Measurements from ENCODE around the gene PRICKLE3. TPM values are rescaled to one million over a fixed set of nuclear protein-coding genes. Genes with fewer than 3 reads are reported as not detected.

PRICKLE3 gene
- total and polyA plus RNA-seq, 4 donors: 7.6 to 16.3 (median 11.3) TPM

- WGBS, 2 donors: 64 to 78% methylated on average over 2 of the region's 2 CpGs
- TF ChIP-seq CTCF (IDR thresholded peaks at IDR 0.05; ENCODE audit: control extremely low read depth, extremely low read depth): no peak
- no peak overlapping the region for H3K4me3 ChIP-seq
- ATAC-seq (ENCODE audit: insufficient read depth, low FRiP score): no peak
- DNase-seq: no peak
- no peaks in the 10 kb centered on the region for H3K36me3 ChIP-seq (ENCODE audit: control insufficient read depth in 4 of 4, insufficient read depth in 4 of 4, low read length in 4 of 4)
- H3K4me1 ChIP-seq (ENCODE audit: control insufficient read depth in 5 of 5, insufficient read depth in 5 of 5, low read length in 5 of 5): no peaks in the 10 kb centered on the region
- peaks cover 0 to 6% (median under 1%) of the 10 kb centered on the region in 4 donors for H3K9me3 ChIP-seq (ENCODE audit: control insufficient read depth in 4 of 4, insufficient read depth in 3 of 4, low read length in 3 of 4)
- no peak overlapping the region for H3K9ac ChIP-seq (ENCODE audit: insufficient read depth in 1 of 2, low read length in 2 of 2)
- H3K27ac ChIP-seq (ENCODE audit: low read depth in 1 of 2, low read length in 1 of 2): no peak overlapping the region
- no peaks in the 10 kb centered on the region for H3K27me3 ChIP-seq (ENCODE audit: control insufficient read depth in 3 of 3, insufficient read depth in 3 of 3, low read length in 2 of 3)
Measured at GRCh38 chrX:49221868-49222267, 35.7 kb upstream of the PRICKLE3 start.

GRCh38 chrX:49220100-49220499 is 33.9 kb upstream of the PRICKLE3 start:
- Histone ChIP-seq H3K27me3 (ENCODE audit: control insufficient read depth in 3 of 3, insufficient read depth in 3 of 3, low read length in 2 of 3) (no peaks in the 10 kb centered on the region), H3K36me3 (ENCODE audit: control insufficient read depth in 4 of 4, insufficient read depth in 4 of 4, low read length in 4 of 4) (no peaks in the 10 kb centered on the region), H3K4me3 (no peak overlapping the region), H3K4me1 (ENCODE audit: control insufficient read depth in 5 of 5, insufficient read depth in 5 of 5, low read length in 5 of 5) (no peaks in the 10 kb centered on the region), H3K9me3 (ENCODE audit: control insufficient read depth in 4 of 4, insufficient read depth in 3 of 4, low read length in 3 of 4) (peaks cover 0 to 7% (median 0%) of the 10 kb centered on the region in 4 donors), H3K27ac (ENCODE audit: low read depth in 1 of 2, low read length in 1 of 2) (no peak overlapping the region), H3K9ac (ENCODE audit: insufficient read depth in 1 of 2, low read length in 2 of 2) (no peak overlapping the region)
- no peak for ATAC-seq (ENCODE audit: insufficient read depth, low FRiP score)
- TF ChIP-seq CTCF (IDR thresholded peaks at IDR 0.05; ENCODE audit: control extremely low read depth, extremely low read depth): no peak
- DNase-seq: no peak

GRCh38 chrX:49214996-49215526 is 28.9 kb upstream of the PRICKLE3 start:
- peaks cover 0 to 4% (median 0%) of the 10 kb centered on the region in 3 donors for H3K27me3 ChIP-seq (ENCODE audit: control insufficient read depth in 3 of 3, insufficient read depth in 3 of 3, low read length in 2 of 3)
- H3K36me3 ChIP-seq (ENCODE audit: control insufficient read depth in 4 of 4, insufficient read depth in 4 of 4, low read length in 4 of 4): no peaks in the 10 kb centered on the region
- no peak overlapping the region for H3K9ac ChIP-seq (ENCODE audit: insufficient read depth in 1 of 2, low read length in 2 of 2)
- DNase-seq: no peak
- no peak for TF ChIP-seq CTCF (IDR thresholded peaks at IDR 0.05; ENCODE audit: control extremely low read depth, extremely low read depth)
- no peak for ATAC-seq (ENCODE audit: insufficient read depth, low FRiP score)
- no peaks in the 10 kb centered on the region for H3K4me1 ChIP-seq (ENCODE audit: control insufficient read depth in 5 of 5, insufficient read depth in 5 of 5, low read length in 5 of 5)
- 81 to 91% methylated on average over 14 of the region's 14 CpGs for WGBS, 2 donors
- no peak overlapping the region for H3K27ac ChIP-seq (ENCODE audit: low read depth in 1 of 2, low read length in 1 of 2)
- no peak overlapping the region for H3K4me3 ChIP-seq
- peaks cover 0 to 11% (median 0%) of the 10 kb centered on the region in 4 donors for H3K9me3 ChIP-seq (ENCODE audit: control insufficient read depth in 4 of 4, insufficient read depth in 3 of 4, low read length in 3 of 4)

GRCh38 chrX:49214416-49214815 is 28.2 kb upstream of the PRICKLE3 start:
- DNase-seq: no peak
- Histone ChIP-seq H3K27ac (ENCODE audit: low read depth in 1 of 2, low read length in 1 of 2) (no peak overlapping the region), H3K9ac (ENCODE audit: insufficient read depth in 1 of 2, low read length in 2 of 2) (no peak overlapping the region), H3K4me1 (ENCODE audit: control insufficient read depth in 5 of 5, insufficient read depth in 5 of 5, low read length in 5 of 5) (no peaks in the 10 kb centered on the region), H3K4me3 (no peak overlapping the region), H3K36me3 (ENCODE audit: control insufficient read depth in 4 of 4, insufficient read depth in 4 of 4, low read length in 4 of 4) (no peaks in the 10 kb centered on the region), H3K9me3 (ENCODE audit: control insufficient read depth in 4 of 4, insufficient read depth in 3 of 4, low read length in 3 of 4) (peaks cover 0 to 11% (median 0%) of the 10 kb centered on the region in 4 donors), H3K27me3 (ENCODE audit: control insufficient read depth in 3 of 3, insufficient read depth in 3 of 3, low read length in 2 of 3) (peaks cover 0 to 6% (median 0%) of the 10 kb centered on the region in 3 donors)
- ATAC-seq (ENCODE audit: insufficient read depth, low FRiP score): no peak
- no peak for TF ChIP-seq CTCF (IDR thresholded peaks at IDR 0.05; ENCODE audit: control extremely low read depth, extremely low read depth)
- WGBS, 2 donors: 82 to 91% methylated on average over 2 of the region's 2 CpGs

All from lung (tissue), 12 donors.